Measurements from ENCODE around the gene CYP3A5. TPM values are rescaled to one million over a fixed set of nuclear protein-coding genes. Genes with fewer than 3 reads are reported as not detected.
"Not testable (repeated sequence)": the region's sequence is repeated elsewhere in the genome, so short reads cannot be mapped to it uniquely, and the experiment has no call there.

The CYP3A5 gene
- polyA plus RNA-seq, 1 donor (not counting 4 experiments of a cell fraction or from before 2014, with no cell fraction given), result 3.4 TPM

- H3K9me1 ChIP-seq (ENCODE audit: control insufficient read depth, extremely low read depth, insufficient read depth, low read length), result no peaks in the 10 kb centered on the region
- dilution Hi-C loops (cut with MboI; ENCODE audit: extremely low pct_ligation_motif_present, low sequenced_read_pairs), result no loop called here
- FAIRE-seq (no peak), DNase-seq (ENCODE audit: low read depth, low spot score) (no peak)
- no peak overlapping the region for H2AFZ ChIP-seq (ENCODE audit: control insufficient read depth, low read length)
- no peak overlapping the region for H3K9ac ChIP-seq (ENCODE audit: control insufficient read depth, extremely low read depth, insufficient read depth, low read length)
- no peak overlapping the region for H3K4me3 ChIP-seq (ENCODE audit: control insufficient read depth in 2 of 3, extremely low read depth in 1 of 3, insufficient read depth in 2 of 3, low read depth in 1 of 3, low read length in 3 of 3)
- no peaks in the 10 kb centered on the region for H3K27me3 ChIP-seq (ENCODE audit: control insufficient read depth, extremely low read depth, insufficient read depth, low read length)
- no peaks in the 10 kb centered on the region for H3K36me3 ChIP-seq (ENCODE audit: control insufficient read depth in 2 of 2, extremely low read depth in 1 of 2, insufficient read depth in 2 of 2, low read length in 2 of 2)
- no peaks in the 10 kb centered on the region for H4K20me1 ChIP-seq (ENCODE audit: control insufficient read depth, extremely low read depth, insufficient read depth, low read length)
- H3K79me2 ChIP-seq (ENCODE audit: control insufficient read depth, insufficient read depth, low read length), result no peaks in the 10 kb centered on the region
- H3K4me2 ChIP-seq (ENCODE audit: control insufficient read depth, extremely low read depth, insufficient read depth, low read depth, low read length), result no peak overlapping the region
- H3K4me1 ChIP-seq (ENCODE audit: control insufficient read depth, extremely low read depth, insufficient read depth, low read length), result peaks cover 10% of the 10 kb centered on the region
- no peaks in the 10 kb centered on the region for H3K9me3 ChIP-seq (ENCODE audit: control insufficient read depth, low read depth, low read length)
- TF ChIP-seq CTCF (optimal IDR thresholded peaks at IDR 0.05 in 1 of 3, IDR thresholded peaks at IDR 0.05 in 1 of 3, conservative IDR thresholded peaks at IDR 0.05 in 1 of 3; ENCODE audit: extremely low read depth in 1 of 3, insufficient read depth in 2 of 3, low read length in 3 of 3) (no peak), EZH2 (IDR thresholded peaks at IDR 0.05; ENCODE audit: low read length) (no peak)
- no peak overlapping the region for H3K27ac ChIP-seq (ENCODE audit: control insufficient read depth, insufficient read depth, low read length)
These were observed 20.1 kb upstream of the CYP3A5 start for GRCh38 chr7:99699946-99700345.

- H3K27me3 ChIP-seq (ENCODE audit: control insufficient read depth, extremely low read depth, insufficient read depth, low read length); H3K36me3 ChIP-seq (ENCODE audit: control insufficient read depth in 2 of 2, extremely low read depth in 1 of 2, insufficient read depth in 2 of 2, low read length in 2 of 2); H2AFZ ChIP-seq (ENCODE audit: control insufficient read depth, low read length); H3K9me1 ChIP-seq (ENCODE audit: control insufficient read depth, extremely low read depth, insufficient read depth, low read length); H3K79me2 ChIP-seq (ENCODE audit: control insufficient read depth, insufficient read depth, low read length); H3K9ac ChIP-seq (ENCODE audit: control insufficient read depth, extremely low read depth, insufficient read depth, low read length); DNase-seq (ENCODE audit: low read depth, low spot score); H3K27ac ChIP-seq (ENCODE audit: control insufficient read depth, insufficient read depth, low read length); H4K20me1 ChIP-seq (ENCODE audit: control insufficient read depth, extremely low read depth, insufficient read depth, low read length); H3K4me1 ChIP-seq (ENCODE audit: control insufficient read depth, extremely low read depth, insufficient read depth, low read length); dilution Hi-C loops (cut with MboI; ENCODE audit: extremely low pct_ligation_motif_present, low sequenced_read_pairs); H3K9me3 ChIP-seq (ENCODE audit: control insufficient read depth, low read depth, low read length); H3K4me3 ChIP-seq (ENCODE audit: control insufficient read depth in 2 of 3, extremely low read depth in 1 of 3, insufficient read depth in 2 of 3, low read depth in 1 of 3, low read length in 3 of 3): not testable (repeated sequence)
- FAIRE-seq, result peak; percentile 93
- H3K4me2 ChIP-seq (ENCODE audit: control insufficient read depth, extremely low read depth, insufficient read depth, low read depth, low read length), result peak overlapping the region; percentile 31
These were observed 19.3 kb upstream of the CYP3A5 start for GRCh38 chr7:99698867-99699730.

All from keratinocyte (primary cell).